OCI-LY3 (cell line): ENCODE results near the gene MYH15.

Experiments
- H2AFZ ChIP-seq: fragments of 200-600, 300-600 bp; shearing (Covaris generic); 2 replicates; pipeline ENCODE4 v1.6.0; 2014; ENCODE audit warnings: antibody characterized with exemption, low read depth, low read length
- H3K27ac ChIP-seq: fragments of 200-600, 300-600 bp; sonication (generic); 2 replicates; pipeline ENCODE4 v1.5.1; 2014; ENCODE audit warnings: mild to moderate bottlenecking, low read length, moderate library complexity, mixed read lengths
- H3K27me3 ChIP-seq: fragments of 200-600, 300-600 bp; sonication (generic); 2 replicates; pipeline ENCODE4 v1.6.1; 2014; ENCODE audit warnings: low read depth, low read length, mixed read lengths
- H3K36me3 ChIP-seq: fragments of 200-600, 300-600 bp; sonication (generic); replicated peaks from 2 replicates; pipeline ENCODE3; 2014; ENCODE audit warnings: low read depth, low read length, mixed read lengths
- H3K4me1 ChIP-seq: fragments of 300-600, 200-600 bp; sonication (generic); 2 replicates; pipeline ENCODE4 v1.6.1; 2014; ENCODE audit warnings: low read length, mixed read lengths
- H3K4me2 ChIP-seq: fragments of 200-600, 300-600 bp; sonication (generic); 2 replicates; pipeline ENCODE4 v1.6.1; 2014; ENCODE audit warnings: low read length, mixed read lengths
- H3K4me3 ChIP-seq: fragments of 300-600, 200-600 bp; sonication (generic); 2 replicates; pipeline ENCODE4 v1.5.1; 2014; ENCODE audit warnings: antibody characterized with exemption, mild to moderate bottlenecking, low read length, moderate library complexity
- H3K79me2 ChIP-seq: fragments of 300-600, 200-600 bp; shearing (Covaris generic); 2 replicates; pipeline ENCODE4 v1.6.1; 2014; ENCODE audit warnings: mild to moderate bottlenecking, low read length, mixed read lengths
- H3K9ac ChIP-seq: fragments of 300-600, 200-600 bp; shearing (Covaris generic); 2 replicates; pipeline ENCODE4 v1.6.0; 2014; ENCODE audit warnings: mild to moderate bottlenecking, low read length, moderate library complexity
- H3K9me3 ChIP-seq: fragments of 200-600, 300-600 bp; shearing (Covaris generic); 2 replicates; pipeline ENCODE4 v1.6.1; 2014; ENCODE audit warnings: low read length, mixed read lengths; ENCODE audit not compliant: insufficient read depth
- H4K20me1 ChIP-seq: fragments of 200-600, 300-600 bp; sonication (generic); 2 replicates; pipeline ENCODE4 v1.6.1; 2016; ENCODE audit warnings: low read length, mixed read lengths; ENCODE audit not compliant: insufficient read depth
- EZH2phosphoT487 ChIP-seq: fragments of 200-600 bp; shearing (Covaris generic); IDR thresholded peaks from 2 replicates; pipeline ENCODE4 v1.6.1; 2018; ENCODE audit warnings: antibody characterized with exemption, mixed run types, low read depth
- TF ChIP-seq, protein P1 (sequence below): fragments of 200-600, 300-600 bp; sonication (generic); IDR thresholded peaks from 2 replicates; pipeline ENCODE4 v1.5.1; 2014; ENCODE audit warnings: antibody characterized with exemption, low read length, low read depth

The MYH15 gene

DNA sequence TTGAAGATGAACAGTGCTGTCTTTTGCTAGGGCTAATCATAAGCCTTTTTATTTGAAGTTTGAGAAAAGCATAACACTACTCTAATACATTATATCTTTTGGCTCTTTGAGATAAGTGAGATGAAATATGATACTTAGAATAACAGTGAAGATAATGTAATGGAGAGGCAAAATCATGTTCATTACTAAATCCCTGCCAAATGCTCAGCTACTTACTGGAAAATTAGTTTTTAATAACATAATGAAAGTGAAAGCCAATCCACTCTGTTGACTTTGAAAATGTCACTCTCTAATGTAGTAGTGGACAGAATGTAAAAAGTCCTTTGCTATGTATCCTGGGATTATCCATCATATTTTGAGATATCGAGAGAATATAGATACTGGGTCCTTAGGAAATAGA, 35.9 kb upstream of the MYH15 start:
- Histone ChIP-seq H2AFZ (no peak overlapping the region), H3K79me2 (no peaks in the 10 kb centered on the region), H3K4me1 (no peaks in the 10 kb centered on the region), H3K36me3 (peaks cover 16% of the 10 kb centered on the region), H3K4me3 (no peak overlapping the region), H3K27ac (no peak overlapping the region), H3K27me3 (no peaks in the 10 kb centered on the region), H3K4me2 (no peak overlapping the region), H3K9me3 (no peaks in the 10 kb centered on the region), H3K9ac (no peak overlapping the region), H4K20me1 (no peaks in the 10 kb centered on the region)
- TF ChIP-seq, protein P1, sequence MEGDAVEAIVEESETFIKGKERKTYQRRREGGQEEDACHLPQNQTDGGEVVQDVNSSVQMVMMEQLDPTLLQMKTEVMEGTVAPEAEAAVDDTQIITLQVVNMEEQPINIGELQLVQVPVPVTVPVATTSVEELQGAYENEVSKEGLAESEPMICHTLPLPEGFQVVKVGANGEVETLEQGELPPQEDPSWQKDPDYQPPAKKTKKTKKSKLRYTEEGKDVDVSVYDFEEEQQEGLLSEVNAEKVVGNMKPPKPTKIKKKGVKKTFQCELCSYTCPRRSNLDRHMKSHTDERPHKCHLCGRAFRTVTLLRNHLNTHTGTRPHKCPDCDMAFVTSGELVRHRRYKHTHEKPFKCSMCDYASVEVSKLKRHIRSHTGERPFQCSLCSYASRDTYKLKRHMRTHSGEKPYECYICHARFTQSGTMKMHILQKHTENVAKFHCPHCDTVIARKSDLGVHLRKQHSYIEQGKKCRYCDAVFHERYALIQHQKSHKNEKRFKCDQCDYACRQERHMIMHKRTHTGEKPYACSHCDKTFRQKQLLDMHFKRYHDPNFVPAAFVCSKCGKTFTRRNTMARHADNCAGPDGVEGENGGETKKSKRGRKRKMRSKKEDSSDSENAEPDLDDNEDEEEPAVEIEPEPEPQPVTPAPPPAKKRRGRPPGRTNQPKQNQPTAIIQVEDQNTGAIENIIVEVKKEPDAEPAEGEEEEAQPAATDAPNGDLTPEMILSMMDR, result no peak
- no peak for TF ChIP-seq EZH2phosphoT487

DNA sequence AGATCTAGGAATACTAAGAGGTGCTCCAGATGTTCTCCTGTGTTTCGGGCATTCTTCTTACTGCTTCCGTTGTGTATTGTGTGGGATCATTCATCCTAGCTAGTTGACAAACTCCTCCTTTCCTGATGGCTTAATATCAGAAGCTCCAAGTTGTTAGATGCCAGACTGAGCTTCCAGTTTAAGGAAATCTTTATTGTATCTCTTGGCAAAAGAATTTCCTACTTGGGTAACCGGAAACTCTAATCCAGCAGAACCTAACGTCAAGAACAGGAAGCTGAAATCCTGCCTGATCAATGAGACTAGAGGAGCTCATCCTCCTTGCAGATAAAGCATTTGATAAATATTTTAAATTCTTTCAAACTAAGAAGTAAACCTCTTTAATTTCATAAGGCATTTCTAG, 27.7 kb upstream of the MYH15 start:
- Histone ChIP-seq H3K4me2 (no peak overlapping the region), H3K27me3 (no peaks in the 10 kb centered on the region), H3K9ac (no peak overlapping the region), H3K36me3 (peaks cover under 1% of the 10 kb centered on the region), H3K27ac (no peak overlapping the region), H3K9me3 (no peaks in the 10 kb centered on the region), H3K79me2 (no peaks in the 10 kb centered on the region), H3K4me1 (no peaks in the 10 kb centered on the region), H2AFZ (no peak overlapping the region), H4K20me1 (no peaks in the 10 kb centered on the region), H3K4me3 (no peak overlapping the region)
- TF ChIP-seq, protein P1, result no peak
- no peak for TF ChIP-seq EZH2phosphoT487

DNA sequence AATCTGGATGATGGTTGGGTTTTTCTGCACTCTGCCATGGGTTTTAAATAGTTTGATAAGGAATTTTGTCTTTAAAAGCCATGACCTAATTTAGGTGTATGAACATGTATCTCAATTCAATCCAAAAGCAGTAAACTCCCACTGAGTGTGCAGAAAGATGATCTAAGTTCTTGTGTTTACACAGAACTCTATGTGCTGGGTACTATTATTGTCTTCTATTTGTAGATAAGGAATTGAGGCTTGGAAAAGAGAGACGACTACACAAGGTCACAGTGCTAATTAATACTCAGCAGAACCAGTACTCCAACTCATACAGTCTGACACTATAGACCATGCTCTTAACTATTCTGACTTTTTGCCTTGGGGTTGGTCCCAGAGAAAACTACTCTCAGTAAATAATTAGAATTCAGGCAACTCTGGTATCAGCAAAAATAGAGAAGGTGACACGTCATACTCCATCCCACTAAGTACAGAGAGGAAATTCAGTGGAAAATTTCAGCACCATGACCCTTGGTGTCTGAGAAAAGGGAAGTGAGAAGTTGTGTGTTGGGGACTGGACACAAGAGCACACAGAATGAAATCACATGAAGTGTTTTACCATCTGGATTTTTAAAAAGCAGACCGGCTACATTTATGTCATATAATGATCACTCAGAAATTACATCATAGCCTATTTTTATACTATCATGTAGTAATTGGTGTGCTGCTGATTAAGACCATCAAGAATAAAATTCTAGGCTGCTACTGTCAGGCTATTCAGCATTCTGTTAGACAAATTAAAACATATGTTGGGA, 18.3 kb upstream of the MYH15 start:
- H3K27ac ChIP-seq, result no peak overlapping the region
- H3K4me3 ChIP-seq, result no peak overlapping the region
- TF ChIP-seq EZH2phosphoT487, result no peak
- TF ChIP-seq, protein P1, result no peak
- no peaks in the 10 kb centered on the region for H3K36me3 ChIP-seq
- H3K4me1 ChIP-seq, result peaks cover 9% of the 10 kb centered on the region
- no peaks in the 10 kb centered on the region for H3K79me2 ChIP-seq
- no peak overlapping the region for H2AFZ ChIP-seq
- H3K9me3 ChIP-seq, result no peaks in the 10 kb centered on the region
- H3K27me3 ChIP-seq, result no peaks in the 10 kb centered on the region
- no peaks in the 10 kb centered on the region for H4K20me1 ChIP-seq
- H3K4me2 ChIP-seq, result no peak overlapping the region; the same call in 1 of the 2 replicates
- H3K9ac ChIP-seq, result no peak overlapping the region

DNA sequence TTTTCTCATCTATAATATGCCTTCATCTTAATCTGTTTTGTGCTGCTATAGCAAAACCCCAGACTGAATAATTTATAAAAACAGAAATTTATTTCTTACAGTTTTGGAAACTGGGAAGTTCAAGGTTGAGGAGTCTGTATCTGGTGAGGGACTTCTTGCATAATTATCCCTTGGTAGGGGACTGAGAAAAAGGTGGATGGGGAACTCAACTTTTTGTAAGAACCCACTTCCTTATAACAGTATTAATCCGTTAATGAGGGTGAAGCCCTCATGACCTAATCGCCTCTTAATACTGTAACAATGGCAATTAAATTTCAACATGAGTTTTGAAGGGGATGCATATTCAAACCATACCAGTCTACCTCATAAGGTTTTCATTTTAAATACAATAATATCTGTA, 17.4 kb upstream of the MYH15 start:
- Histone ChIP-seq H3K4me1 (peaks cover 9% of the 10 kb centered on the region), H3K4me2 (no peak overlapping the region), H3K36me3 (no peaks in the 10 kb centered on the region), H3K9me3 (no peaks in the 10 kb centered on the region), H3K79me2 (no peaks in the 10 kb centered on the region), H3K27me3 (no peaks in the 10 kb centered on the region), H3K27ac (no peak overlapping the region), H3K4me3 (no peak overlapping the region), H4K20me1 (no peaks in the 10 kb centered on the region), H2AFZ (no peak overlapping the region), H3K9ac (no peak overlapping the region)
- TF ChIP-seq EZH2phosphoT487, result no peak
- TF ChIP-seq, protein P1, result no peak
